NB4 (cell line): Measurements from ENCODE around the gene PRRX2.

Experiments used
- MYC ChIP-seq: IDR thresholded peaks from 2 replicates; pipeline ENCODE4 v1.6.1; 2011; ENCODE audit warnings: low read depth, low read length
- POLR2A ChIP-seq: IDR thresholded peaks from 2 replicates; pipeline ENCODE4 v1.6.1; 2011; ENCODE audit warnings: mild to moderate bottlenecking; ENCODE audit not compliant: insufficient read length; ENCODE audit errors: extremely low read depth
- TF ChIP-seq, protein P1 (sequence below): IDR thresholded peaks from one replicate; pipeline ENCODE4 v1.5.1; 2012; ENCODE audit warnings: low read depth, low read length
- TF ChIP-seq, protein P2 (sequence below): IDR thresholded peaks from 2 replicates; pipeline ENCODE4 v1.6.1; 2011; ENCODE audit warnings: low read depth, low read length

DNA sequence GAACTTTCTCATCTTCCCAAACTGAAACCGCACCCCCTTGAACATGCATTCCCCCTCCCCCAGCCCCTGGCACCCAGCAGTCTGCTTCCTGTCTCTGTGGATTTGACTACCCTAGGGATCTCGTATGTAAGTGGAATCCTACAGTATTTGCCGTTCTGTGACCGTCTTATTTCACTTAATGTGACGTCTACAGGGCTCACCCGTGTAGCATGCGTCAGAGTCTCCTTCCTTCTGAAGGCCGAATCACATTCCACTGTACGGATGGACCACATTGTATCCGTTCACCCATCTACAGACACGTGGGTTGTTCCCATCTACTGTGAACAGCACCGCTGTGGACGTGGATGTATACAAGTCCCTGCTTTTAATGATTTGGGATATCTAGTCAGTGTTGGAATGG is 4.5 kb downstream of the PRRX2 start:
- TF ChIP-seq MYC (no peak), POLR2A (no peak)
- TF ChIP-seq, protein P1, sequence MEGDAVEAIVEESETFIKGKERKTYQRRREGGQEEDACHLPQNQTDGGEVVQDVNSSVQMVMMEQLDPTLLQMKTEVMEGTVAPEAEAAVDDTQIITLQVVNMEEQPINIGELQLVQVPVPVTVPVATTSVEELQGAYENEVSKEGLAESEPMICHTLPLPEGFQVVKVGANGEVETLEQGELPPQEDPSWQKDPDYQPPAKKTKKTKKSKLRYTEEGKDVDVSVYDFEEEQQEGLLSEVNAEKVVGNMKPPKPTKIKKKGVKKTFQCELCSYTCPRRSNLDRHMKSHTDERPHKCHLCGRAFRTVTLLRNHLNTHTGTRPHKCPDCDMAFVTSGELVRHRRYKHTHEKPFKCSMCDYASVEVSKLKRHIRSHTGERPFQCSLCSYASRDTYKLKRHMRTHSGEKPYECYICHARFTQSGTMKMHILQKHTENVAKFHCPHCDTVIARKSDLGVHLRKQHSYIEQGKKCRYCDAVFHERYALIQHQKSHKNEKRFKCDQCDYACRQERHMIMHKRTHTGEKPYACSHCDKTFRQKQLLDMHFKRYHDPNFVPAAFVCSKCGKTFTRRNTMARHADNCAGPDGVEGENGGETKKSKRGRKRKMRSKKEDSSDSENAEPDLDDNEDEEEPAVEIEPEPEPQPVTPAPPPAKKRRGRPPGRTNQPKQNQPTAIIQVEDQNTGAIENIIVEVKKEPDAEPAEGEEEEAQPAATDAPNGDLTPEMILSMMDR: no peak
- TF ChIP-seq, protein P2, sequence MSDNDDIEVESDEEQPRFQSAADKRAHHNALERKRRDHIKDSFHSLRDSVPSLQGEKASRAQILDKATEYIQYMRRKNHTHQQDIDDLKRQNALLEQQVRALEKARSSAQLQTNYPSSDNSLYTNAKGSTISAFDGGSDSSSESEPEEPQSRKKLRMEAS: no peak
